Measurements from ENCODE around the gene FCGR1A.
"Not testable (repeated sequence)": the region's sequence is repeated elsewhere in the genome, so short reads cannot be mapped to it uniquely, and the experiment has no call there.

Gene FCGR1A

GRCh38 chr1:149833144-149833543 lies 50.6 kb downstream of the FCGR1A start:
- not testable (repeated sequence) for DNase-seq (ENCODE audit: low read depth)

- DNase-seq (ENCODE audit: low read depth) = not testable (repeated sequence)
These were observed 58.7 kb downstream of the FCGR1A start for GRCh38 chr1:149841149-149841548.

Measured in non-pigmented ciliary epithelial cell (primary cell).